ENCODE measurements around the gene KAZN.

Gene KAZN

GRCh38 chr1:15063346-15063745 is 464.9 kb downstream of the KAZN start:
- DNase-seq (ENCODE audit: low spot score), result no peak
- in situ Hi-C loops (cut with MboI; ENCODE audit: low sequenced_read_pairs, unreplicated experiment), result no loop called here
- TF ChIP-seq CTCF (IDR thresholded peaks at IDR 0.05; ENCODE audit: borderline replicate concordance, control extremely low read depth, extremely low read depth, insufficient read depth, missing control alignments), result no peak

GRCh38 chr1:15063783-15064182 is 465.3 kb downstream of the KAZN start:
- no peak for DNase-seq (ENCODE audit: low spot score)
- in situ Hi-C loops (cut with MboI; ENCODE audit: low sequenced_read_pairs, unreplicated experiment), result no loop called here
- no peak for TF ChIP-seq CTCF (IDR thresholded peaks at IDR 0.05; ENCODE audit: borderline replicate concordance, control extremely low read depth, extremely low read depth, insufficient read depth, missing control alignments)

GRCh38 chr1:15064217-15064929 is 465.9 kb downstream of the KAZN start:
- in situ Hi-C loops (cut with MboI; ENCODE audit: low sequenced_read_pairs, unreplicated experiment), result no loop called here
- no peak for DNase-seq (ENCODE audit: low spot score)

GRCh38 chr1:15065291-15065690 is 466.8 kb downstream of the KAZN start:
- in situ Hi-C loops (cut with MboI; ENCODE audit: low sequenced_read_pairs, unreplicated experiment), result no loop called here
- DNase-seq (ENCODE audit: low spot score), result no peak
- TF ChIP-seq CTCF (IDR thresholded peaks at IDR 0.05; ENCODE audit: borderline replicate concordance, control extremely low read depth, extremely low read depth, insufficient read depth, missing control alignments), result no peak

More at GRCh38 chr1:15064217-15064929, 465.9 kb downstream of the KAZN start:
- TF ChIP-seq CTCF (IDR thresholded peaks at IDR 0.05; ENCODE audit: borderline replicate concordance, control extremely low read depth, extremely low read depth, insufficient read depth, missing control alignments), result no peak

GRCh38 chr1:15065736-15066135 is 467.3 kb downstream of the KAZN start:
- in situ Hi-C loops (cut with MboI; ENCODE audit: low sequenced_read_pairs, unreplicated experiment), result no loop called here
- no peak for TF ChIP-seq CTCF (IDR thresholded peaks at IDR 0.05; ENCODE audit: borderline replicate concordance, control extremely low read depth, extremely low read depth, insufficient read depth, missing control alignments)
- no peak for DNase-seq (ENCODE audit: low spot score)

GRCh38 chr1:15066191-15066590 is 467.7 kb downstream of the KAZN start:
- TF ChIP-seq CTCF (IDR thresholded peaks at IDR 0.05; ENCODE audit: borderline replicate concordance, control extremely low read depth, extremely low read depth, insufficient read depth, missing control alignments), result no peak
- in situ Hi-C loops (cut with MboI; ENCODE audit: low sequenced_read_pairs, unreplicated experiment), result no loop called here
- DNase-seq (ENCODE audit: low spot score), result no peak
